Parathyroid adenoma (tissue), 2 donors: Measurements from ENCODE around the gene MDK.

Experiments used
- H2AFZ ChIP-seq: fragments of 300-600 bp; sonication (generic); one replicate; pipeline ENCODE4 v1.7.0; 2017; ENCODE audit warnings: antibody characterized with exemption, mild to moderate bottlenecking
- H3K27ac ChIP-seq: fragments of 300-600 bp; sonication (generic); one replicate; pipeline ENCODE4 v1.7.0; 2017
- H3K27me3 ChIP-seq: fragments of 300-600 bp; sonication (generic); one replicate; pipeline ENCODE4 v1.7.0; 2017; ENCODE audit warnings: low read length; ENCODE audit not compliant: control insufficient read depth, insufficient read depth
- H3K36me3 ChIP-seq: fragments of 300-600 bp; sonication (generic); one replicate; pipeline ENCODE4 v1.7.0; 2017; ENCODE audit warnings: low read length; ENCODE audit not compliant: control insufficient read depth, insufficient read depth
- H3K4me1 ChIP-seq: fragments of 300-600 bp; sonication (generic); one replicate; pipeline ENCODE4 v1.7.0; 2017; ENCODE audit warnings: control low read depth
- H3K4me2 ChIP-seq: fragments of 300-600 bp; sonication (generic); one replicate; pipeline ENCODE4 v1.7.0; 2017; ENCODE audit warnings: low read length
- H3K4me3 ChIP-seq: fragments of 300-600 bp; sonication (generic); one replicate; pipeline ENCODE4 v1.7.0; 2017; ENCODE audit warnings: low read depth, low read length
- H3K79me2 ChIP-seq: fragments of 300-600 bp; sonication (generic); one replicate; pipeline ENCODE4 v1.7.0; 2017; ENCODE audit warnings: control low read depth
- H3K9ac ChIP-seq: fragments of 300-600 bp; sonication (generic); one replicate; pipeline ENCODE4 v1.7.0; 2017; ENCODE audit warnings: mild to moderate bottlenecking
- H3K9me3 ChIP-seq: fragments of 300-600 bp; sonication (generic); one replicate; pipeline ENCODE4 v1.7.0; 2017; ENCODE audit warnings: low read length; ENCODE audit not compliant: control insufficient read depth
- TF ChIP-seq, protein P1 (sequence below): fragments of 300-600 bp; sonication (generic); IDR thresholded peaks from one replicate; pipeline ENCODE4 v1.7.0; 2017; ENCODE audit warnings: antibody characterized with exemption, mild to moderate bottlenecking
- donor health status: primary hyperparathyroidism.

Gene MDK

DNA sequence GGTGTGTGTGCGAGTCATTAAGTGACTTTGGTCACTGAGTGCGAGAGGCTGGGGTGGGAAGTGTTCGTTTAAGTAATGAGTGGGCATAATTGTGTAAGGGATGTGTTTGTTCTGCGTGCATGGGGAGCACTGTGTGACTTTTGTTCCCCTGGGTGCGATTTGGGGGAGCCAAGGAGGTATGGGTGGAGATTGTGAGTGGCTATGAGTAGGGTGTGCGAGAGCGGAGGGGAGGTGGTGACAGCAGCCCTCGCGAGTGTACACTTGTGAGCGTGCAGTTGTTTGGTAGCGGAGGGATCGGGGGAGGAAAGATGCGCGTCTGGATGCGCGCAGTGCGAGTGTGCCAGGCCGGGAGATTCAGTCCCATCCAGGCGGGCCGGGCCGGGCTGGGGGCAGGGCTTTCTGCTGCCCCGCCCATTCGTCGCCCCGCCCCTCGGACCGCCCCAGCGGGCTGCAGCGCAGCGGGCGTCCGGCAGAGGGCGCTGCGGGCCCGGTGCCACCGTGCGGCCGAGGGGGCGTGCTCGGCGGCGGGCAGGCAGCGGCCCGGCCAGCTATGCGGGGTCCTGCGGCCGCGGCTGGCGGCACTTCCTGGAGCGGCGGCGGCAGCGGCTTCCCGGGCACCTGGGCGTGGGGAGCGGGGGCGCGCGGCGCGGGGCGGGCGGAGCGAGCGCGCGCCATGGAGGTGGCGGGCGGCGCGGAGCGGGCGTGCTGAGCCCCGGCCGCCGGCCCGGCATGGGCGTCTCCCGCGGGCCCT, 34.4 kb upstream of the MDK start, which contains the start of gene DGKZ:
Gene DGKZ (plus strand): TSS at position 578 of the 751 bp plus-strand sequence. CDS start 197 bp downstream, outside the sequence.
- no peak within 1 kb of the TSS for H3K9ac ChIP-seq
- peak within 1 kb of the TSS; percentile 58 for H2AFZ ChIP-seq
- TF ChIP-seq, protein P1, sequence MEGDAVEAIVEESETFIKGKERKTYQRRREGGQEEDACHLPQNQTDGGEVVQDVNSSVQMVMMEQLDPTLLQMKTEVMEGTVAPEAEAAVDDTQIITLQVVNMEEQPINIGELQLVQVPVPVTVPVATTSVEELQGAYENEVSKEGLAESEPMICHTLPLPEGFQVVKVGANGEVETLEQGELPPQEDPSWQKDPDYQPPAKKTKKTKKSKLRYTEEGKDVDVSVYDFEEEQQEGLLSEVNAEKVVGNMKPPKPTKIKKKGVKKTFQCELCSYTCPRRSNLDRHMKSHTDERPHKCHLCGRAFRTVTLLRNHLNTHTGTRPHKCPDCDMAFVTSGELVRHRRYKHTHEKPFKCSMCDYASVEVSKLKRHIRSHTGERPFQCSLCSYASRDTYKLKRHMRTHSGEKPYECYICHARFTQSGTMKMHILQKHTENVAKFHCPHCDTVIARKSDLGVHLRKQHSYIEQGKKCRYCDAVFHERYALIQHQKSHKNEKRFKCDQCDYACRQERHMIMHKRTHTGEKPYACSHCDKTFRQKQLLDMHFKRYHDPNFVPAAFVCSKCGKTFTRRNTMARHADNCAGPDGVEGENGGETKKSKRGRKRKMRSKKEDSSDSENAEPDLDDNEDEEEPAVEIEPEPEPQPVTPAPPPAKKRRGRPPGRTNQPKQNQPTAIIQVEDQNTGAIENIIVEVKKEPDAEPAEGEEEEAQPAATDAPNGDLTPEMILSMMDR = peak; percentile 40
- H3K36me3 ChIP-seq = no peaks in the 10 kb centered on the region
- no peaks in the 10 kb centered on the region for H3K27me3 ChIP-seq
- no peaks in the 10 kb centered on the region for H3K9me3 ChIP-seq
- H3K4me2 ChIP-seq = peak within 1 kb of the TSS; percentile 81
- peaks cover 17% of the 10 kb centered on the region for H3K79me2 ChIP-seq
- peak within 1 kb of the TSS; percentile 49 for H3K4me3 ChIP-seq
- peaks cover 3% of the 10 kb centered on the region for H3K4me1 ChIP-seq
- H3K27ac ChIP-seq = no peak within 1 kb of the TSS

DNA sequence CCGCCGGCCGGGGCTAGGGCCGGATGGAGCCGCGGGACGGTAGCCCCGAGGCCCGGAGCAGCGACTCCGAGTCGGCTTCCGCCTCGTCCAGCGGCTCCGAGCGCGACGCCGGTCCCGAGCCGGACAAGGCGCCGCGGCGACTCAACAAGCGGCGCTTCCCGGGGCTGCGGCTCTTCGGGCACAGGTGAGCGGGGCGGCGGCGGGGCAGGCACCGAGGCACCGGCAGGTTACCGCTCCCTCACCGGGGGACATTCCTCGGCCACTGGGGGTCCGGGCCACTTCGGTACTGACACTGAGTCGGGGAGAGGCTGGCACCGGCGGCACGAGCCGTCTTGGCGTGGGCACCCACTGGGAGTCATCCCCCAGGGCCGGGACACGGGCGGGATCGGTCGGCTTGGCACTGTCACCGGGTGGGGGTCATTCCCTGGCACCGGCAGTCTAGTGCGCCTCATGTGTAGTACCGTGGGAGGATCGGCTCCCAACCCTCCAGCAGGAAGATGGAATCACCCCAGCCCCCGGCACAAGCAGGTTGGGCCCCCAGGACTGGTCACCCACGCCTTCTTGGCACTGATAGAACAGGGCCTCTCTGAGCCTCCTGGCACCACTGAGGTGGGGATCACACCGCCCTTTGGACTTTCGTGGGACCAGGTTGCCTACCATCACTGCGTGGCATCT, 33.7 kb upstream of the MDK start:
- TF ChIP-seq, protein P1 = no peak
- H3K4me3 ChIP-seq = peak overlapping the region; percentile 49
- peak overlapping the region; percentile 81 for H3K4me2 ChIP-seq
- H3K27me3 ChIP-seq = no peaks in the 10 kb centered on the region
- no peak overlapping the region for H3K27ac ChIP-seq
- H3K79me2 ChIP-seq = peaks cover 21% of the 10 kb centered on the region
- peak overlapping the region; percentile 58 for H2AFZ ChIP-seq
- H3K9ac ChIP-seq = no peak overlapping the region
- H3K36me3 ChIP-seq = no peaks in the 10 kb centered on the region
- peaks cover 3% of the 10 kb centered on the region for H3K4me1 ChIP-seq
- no peaks in the 10 kb centered on the region for H3K9me3 ChIP-seq

DNA sequence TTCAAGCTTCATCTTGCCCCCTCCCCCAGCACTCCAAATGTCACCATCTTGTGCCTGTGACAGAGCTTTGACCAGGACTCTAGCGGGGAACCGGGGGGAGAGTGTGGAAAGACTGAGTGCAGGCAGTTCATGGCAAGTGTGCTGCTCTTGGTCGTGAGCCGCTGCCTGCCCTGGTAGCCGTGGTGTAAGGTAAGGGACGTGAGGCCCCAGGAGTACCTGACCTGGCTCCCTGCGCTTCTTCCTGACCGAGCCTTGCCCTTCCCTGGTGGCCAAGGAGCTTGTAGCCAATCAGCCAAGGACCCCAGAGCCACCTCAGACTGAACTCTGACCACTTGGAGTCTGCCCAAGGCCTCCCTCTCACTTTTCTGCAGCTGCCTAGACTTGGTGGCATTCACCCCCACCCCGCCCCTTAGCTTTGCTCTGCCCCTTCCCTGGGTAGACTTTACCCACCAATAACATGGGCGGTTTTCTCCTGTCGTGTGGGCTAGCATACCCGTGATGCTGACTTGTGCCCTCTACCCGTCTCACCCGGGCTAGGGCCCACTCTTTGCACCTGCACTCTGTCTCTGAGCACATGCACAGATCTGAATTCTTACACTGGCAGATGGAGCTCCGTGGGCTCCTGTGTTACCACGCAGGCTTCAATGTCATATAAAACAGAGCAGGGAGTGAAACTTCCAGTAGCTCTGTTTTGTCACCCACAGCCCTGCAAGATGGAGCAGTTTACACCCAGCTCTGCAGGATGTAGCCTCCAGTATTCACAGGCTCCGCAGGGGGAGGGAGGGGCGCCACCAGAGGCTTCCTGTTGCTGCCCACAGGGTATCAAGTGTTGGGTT, 32.7 kb upstream of the MDK start:
- Histone ChIP-seq H3K27me3 (no peaks in the 10 kb centered on the region), H3K4me1 (peaks cover 3% of the 10 kb centered on the region), H3K79me2 (peaks cover 22% of the 10 kb centered on the region), H3K36me3 (no peaks in the 10 kb centered on the region), H3K4me2 (peak overlapping the region; percentile 81), H3K9ac (no peak overlapping the region), H3K4me3 (no peak overlapping the region), H3K9me3 (no peaks in the 10 kb centered on the region), H3K27ac (no peak overlapping the region), H2AFZ (no peak overlapping the region)
- TF ChIP-seq, protein P1 = no peak

DNA sequence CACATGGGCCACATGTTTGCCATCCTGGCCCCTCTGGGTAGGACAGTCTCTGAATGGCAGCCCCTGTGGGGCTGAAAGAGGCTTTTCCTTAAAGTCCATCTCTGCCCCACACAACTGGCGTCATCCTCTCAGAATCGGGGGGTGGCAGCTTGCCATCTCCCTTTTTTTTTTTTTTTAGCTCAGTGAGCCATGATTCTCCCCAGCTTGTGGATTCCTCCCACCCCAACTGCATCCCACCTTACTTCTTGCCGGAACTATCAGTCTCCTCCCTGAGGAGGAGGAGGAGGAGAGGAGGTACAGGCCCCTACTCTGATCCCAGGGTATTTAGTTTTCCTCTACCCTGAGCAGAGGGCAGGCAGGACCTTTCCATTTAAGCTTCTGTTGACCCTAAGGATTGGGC, 30.8 kb upstream of the MDK start:
- Histone ChIP-seq H3K4me2 (no peak overlapping the region), H3K9me3 (no peaks in the 10 kb centered on the region), H3K27ac (no peak overlapping the region), H3K36me3 (no peaks in the 10 kb centered on the region), H3K4me3 (no peak overlapping the region), H2AFZ (no peak overlapping the region), H3K9ac (no peak overlapping the region), H3K4me1 (peaks cover 3% of the 10 kb centered on the region), H3K27me3 (no peaks in the 10 kb centered on the region), H3K79me2 (peaks cover 22% of the 10 kb centered on the region)
- TF ChIP-seq, protein P1 = no peak
